ENCODE results near the gene MEIOC.
"Not testable (repeated sequence)": the region's sequence is repeated elsewhere in the genome, so short reads cannot be mapped to it uniquely, and the experiment has no call there.

The MEIOC gene
- 0 to 0.34 reads per million in 2 donors for total RNA-seq

DNA sequence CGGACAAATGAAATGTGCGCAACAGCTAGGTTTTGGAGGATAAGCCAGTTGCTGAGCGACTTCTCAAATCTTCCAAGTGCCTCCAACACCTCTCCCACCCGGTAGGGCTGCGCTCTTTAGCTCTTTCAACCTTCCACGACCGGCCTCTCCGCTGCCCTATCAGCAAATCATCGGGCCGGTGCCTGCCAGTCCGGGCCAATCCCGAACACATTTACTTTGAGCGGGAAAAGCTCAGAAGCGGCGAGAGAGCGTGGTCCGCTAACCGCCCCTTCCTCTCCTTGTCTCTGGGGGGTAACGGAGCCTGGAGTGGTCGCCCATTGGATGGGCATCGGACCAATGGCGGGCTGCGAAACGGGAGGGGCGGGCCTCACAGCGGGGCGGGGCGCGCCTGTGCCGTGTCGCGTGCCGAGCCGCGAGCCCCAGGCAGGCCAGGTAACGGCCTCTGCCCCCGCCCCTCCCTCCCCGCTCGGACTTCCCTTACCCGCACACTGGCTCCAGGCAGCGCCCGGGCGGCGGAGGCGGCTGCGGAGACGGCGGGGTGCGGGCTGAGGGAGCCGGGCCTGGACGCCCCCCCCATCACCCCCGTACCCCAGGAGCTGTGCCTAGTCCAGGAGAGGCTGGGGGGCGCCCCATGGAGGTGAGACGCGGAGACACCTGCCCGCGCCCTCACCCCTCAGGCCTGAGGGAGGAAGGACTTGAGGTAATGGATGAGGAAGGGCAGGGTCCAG lies at the start of gene MEIOC:
MEIOC (plus strand) TSS at position 486 of the 728 bp plus-strand sequence; CDS start at position 632, 146 bp downstream.
- peak in 4 of 5 experiments; percentile 17 to 61 (median 24) for DNase-seq

DNA sequence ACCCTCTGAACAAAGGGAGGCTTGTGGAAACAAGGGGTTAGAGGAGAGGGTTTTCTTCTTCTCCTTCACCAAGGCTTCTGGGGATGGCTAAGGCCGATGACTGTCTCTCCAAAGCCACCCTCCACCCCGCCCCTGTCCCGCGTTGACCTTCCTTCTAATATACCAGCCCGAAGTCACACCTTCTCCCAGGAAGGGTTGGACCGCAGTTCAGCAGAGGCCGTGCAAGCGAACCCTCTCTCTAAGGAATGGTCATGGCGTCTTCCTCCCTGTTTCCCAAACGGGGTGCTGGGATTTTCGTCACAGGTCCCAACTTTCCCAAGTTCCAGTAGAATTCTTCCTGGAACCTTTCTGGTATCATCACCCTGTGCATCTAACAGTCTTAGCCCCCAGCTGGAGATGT lies 49.6 kb upstream of the MEIOC start:
- DNase-seq: no peak

DNA sequence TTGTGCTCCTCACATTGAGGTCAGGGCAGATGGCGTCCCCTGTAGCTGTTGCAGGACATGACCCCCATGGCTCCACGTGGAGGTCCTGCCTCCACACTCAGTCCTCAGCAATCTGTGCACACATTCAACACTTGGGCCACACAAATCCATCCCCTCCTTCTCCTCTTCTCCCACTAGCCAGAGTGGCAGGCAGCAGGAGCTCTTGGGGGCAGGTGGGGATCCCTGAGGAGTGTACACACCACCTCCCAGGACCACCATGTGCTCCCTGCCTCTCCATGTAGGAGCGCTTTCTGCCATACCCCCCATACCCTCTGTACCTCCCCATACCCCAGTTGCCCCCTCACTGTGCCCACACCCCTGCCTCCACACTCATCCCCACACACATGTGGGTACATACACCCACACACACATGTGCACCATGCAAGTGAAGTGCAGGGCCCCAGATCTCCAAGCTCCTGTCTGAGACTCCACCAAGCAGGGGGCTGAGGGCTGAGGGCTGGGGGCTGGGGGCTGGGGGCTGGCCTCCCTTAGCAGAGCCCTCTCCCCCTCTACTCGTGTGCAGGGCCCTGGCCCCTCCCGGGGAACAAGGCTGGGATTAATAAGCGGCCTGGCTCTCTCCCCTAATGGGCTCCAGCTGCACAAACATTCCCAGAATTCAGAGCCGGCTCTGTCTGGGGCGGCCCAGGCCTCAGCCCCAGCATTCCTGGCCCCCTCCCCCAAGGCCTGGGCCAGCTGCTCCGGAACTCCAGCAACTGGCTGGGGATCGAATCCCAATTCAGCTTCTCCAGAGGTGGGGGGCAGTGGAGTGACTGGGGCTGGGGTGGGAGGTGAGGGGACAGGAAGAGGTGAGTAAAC lies 48.2 kb upstream of the MEIOC start:
- no peak for DNase-seq

DNA sequence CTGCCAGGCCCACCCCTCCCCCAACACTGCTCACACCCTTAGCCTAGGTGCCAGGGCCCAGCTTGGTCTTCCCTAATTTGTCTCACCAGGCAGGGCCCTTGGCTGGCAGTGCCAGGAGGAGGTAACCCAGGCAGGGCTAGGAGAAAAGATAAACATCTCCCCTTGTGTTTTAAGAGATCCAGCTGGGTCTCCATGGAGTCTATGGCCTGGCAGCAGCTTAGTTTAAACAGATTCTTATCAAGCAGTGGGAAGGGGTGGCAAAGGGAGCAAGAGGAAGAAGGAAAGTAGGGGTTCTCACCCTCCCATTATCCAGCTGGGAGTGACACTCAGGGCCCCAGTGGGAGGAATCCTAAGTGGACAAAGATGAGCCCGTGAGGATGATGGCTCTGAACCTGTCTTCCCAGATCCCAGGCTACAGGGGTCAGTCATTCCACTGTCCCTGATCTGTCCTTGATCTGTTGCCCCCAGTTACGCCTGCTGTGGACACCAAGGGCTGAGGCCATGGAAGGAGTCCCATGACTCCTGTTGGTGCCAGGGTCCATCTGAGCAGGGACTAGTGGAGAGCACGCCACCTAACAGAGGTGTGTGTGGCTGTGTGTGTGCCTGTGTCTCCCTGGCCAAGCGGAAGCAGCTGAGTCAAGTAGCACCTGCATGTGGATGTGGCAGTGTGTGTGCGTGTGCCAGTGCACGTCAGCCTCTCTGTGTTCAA lies 47.4 kb upstream of the MEIOC start:
- no peak for DNase-seq

DNA sequence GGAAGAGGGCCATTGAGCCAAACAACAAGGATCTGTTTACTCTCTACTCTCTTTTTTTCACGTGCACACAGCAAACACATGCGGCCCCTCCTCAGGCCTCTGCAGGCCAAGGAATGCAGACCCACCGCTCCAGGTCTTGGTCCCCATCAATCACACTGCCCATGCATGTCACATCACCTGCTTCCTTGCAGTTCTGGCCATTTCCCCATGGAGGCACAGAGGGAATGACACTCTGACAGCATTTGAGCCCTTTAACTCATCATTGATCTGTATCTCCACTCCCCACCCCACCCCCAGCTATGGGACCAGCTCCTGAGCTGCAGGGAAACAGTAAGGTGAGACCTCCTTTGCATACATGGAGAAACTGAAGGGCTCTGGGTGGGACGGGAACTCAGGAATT lies 45.9 kb upstream of the MEIOC start:
- DNase-seq: no peak

DNA sequence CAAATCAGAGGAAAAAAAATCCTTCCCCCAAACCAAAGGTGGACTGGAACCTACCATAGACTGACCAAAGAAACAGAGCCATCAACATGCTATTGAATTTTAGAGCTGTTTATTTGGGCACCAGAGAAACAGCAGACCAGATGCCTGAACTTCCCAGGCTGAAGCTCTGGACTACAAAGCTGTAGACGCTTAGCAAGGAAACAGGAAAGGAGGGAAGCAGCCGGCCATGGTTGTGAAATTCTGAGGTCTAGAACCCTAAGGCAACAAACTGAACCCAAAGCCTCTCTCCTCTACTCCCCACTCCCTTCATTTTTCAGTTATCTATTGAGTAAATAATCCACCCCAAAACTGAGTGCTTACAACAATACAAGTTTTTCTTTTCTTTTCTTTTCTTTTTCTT lies 45.4 kb upstream of the MEIOC start:
- no peak for DNase-seq

DNA sequence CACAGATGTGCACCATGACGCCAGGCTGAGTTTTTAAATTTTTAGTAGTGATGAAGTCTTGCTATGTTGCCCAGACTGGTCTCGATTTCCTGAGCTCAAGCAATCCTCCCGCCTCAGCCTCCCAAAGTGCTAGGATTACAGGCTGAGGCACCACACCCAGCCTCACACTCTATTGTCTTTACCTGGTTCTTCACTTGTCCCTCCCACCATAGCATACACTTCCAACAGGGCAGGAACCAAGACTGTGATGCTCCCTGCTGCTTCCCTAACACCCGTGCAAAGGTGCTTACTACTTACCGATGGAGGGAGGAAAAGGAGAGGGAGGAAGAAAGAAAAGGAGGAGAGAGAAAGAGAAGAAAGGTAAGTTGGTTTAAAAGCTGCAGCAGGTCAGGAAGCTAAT lies 41.4 kb upstream of the MEIOC start:
- DNase-seq: no peak

DNA sequence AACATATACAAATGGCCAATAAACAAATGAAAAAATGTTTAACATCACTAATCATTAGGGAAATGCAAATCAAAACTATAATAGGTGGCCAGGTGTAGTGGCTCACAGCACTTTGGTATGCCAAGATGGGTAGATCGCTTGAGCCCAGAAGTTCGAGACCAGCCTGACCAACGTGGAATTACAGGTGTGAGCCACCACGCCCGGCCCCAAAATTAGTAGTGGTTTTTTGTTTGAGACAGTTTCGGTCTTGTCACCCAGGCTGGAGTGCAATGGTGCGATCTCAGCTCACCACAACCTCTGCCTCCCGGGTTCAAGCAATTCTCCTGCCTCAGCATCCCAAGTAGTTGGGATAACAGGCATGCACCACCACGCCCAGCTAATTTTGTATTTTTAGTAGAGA lies 37.6 kb upstream of the MEIOC start:
- not testable (repeated sequence) for DNase-seq

DNA sequence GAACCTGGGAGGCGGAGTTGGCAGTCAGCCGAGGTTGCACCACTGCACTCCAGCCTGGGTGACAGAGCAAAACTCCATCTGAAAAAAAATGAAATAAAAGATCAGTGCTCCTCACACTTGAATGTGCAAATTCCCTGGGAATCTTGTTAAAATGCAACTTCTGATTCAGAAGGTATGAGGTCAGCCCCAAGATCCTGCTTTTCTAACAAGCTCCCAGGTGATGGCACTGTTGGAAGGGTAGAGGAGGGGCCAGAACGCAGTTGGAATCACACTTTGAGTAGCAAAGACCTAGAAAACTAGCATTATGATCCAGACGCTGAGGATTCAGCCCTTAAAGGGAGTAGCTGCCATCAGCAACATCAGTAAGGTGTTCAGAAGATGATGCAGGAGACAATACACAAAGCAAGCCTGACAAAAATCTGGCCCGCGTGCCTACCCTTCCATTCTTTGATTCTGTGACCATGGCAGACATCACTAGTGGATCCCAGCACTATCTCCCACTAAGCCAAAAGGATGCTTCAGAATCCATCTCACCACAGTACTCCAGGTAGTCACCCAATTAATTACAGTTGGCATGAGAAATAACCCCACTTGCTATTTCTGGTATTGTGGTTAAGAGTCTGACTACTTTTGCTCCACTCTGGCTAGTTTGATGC lies 33.1 kb upstream of the MEIOC start:
- DNase-seq: no peak

DNA sequence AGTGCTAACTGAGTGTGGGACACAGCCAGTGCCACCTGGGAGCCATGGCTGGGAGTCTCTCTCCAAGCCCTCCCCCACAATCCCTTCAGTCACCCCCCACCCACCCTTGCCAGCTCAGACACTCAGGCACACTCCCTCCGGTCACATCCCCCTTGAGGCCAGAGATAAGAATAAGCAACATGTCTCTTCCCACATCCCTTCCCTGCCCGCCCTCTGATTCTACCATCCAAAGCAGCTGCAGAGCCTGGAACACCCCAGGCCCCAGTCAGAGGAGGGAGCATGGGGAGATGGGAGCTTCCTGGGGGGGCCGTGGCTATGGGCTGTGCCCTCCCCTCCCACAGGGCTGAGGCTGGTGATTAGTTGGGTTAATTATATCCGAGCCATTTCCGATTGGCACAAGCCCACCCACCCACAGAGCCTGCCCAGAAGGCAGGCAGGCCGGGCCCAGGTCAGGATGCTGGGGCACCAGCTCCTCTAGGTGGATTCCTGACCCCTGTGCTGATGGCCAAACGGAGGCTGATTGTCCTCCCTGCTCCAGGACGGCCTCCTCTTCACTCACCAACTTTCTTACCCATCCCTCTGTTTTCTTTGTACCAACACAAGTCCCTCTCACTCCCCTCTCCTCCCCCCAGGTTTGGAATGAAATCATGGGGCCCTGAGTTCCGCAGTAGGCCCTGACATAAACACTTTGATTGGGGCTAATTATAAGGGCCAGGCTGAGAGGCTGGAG lies 28.6 kb upstream of the MEIOC start:
- DNase-seq: no peak

DNA sequence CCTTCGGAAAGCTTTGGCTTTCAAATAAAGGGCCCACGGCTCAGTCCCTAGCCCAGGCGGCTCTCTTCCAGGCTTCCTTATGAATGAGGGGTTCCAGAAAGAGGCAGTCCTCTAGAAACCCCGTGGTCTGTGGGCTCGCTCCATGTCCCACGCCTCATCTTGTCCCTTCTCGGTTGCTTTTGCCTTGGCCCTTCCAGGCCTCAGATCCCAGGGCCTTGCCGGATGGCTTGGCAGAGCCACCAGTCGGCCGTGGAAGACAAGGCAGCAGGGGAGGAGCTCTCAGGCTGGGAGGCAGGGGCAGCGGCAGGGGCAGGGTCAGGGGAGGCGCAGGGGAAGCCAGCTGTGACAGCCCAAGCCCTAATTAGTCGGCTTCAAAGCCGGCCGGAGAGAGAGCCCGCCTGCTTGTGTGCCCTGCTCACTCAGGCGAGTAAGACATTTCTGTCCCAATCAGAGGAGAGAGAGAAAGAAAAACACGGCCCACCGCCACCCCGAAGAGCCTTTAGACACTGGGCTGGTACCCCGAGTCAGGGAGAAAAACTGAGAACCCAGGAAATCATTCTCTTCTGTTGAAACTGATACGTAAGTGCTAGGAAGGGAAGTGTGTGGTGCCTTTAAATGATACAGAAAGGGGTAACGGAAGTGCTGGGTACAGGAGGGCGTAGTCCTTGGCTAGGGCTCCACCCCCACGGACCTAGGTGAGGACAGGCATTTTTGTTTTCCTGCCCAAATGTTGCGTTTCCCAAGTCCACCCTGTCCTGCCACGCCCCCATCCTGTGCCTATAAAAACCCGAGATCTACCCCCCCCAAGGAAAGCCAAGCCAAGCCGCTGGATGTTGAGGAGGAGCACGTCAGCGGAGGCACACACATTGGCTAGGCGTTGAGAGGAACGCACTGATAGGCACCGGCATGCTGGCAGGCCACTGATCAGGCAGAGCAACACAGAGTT lies 27.8 kb upstream of the MEIOC start:
- peak in 1 of 5 experiments; percentile 30 for DNase-seq

DNA sequence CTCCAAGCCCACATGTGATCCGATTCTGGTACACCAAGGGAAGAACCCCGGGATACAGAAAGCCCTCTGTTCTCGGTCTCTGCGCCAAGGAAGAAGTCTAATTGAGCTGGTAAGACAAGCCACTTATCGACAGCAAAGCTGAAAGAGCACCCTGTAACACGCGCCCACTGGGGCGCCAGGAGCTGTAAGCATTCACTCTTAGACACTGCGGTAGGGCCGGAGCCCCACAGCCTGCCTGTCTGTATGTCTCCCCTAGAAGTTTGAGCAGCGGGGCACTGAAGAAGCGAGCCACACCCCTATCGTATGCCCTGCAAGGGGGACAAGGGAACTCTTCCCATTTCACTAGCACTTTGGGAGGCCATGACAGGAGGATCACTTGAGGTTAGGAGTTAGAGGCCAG lies 27.0 kb upstream of the MEIOC start:
- DNase-seq: no peak

DNA sequence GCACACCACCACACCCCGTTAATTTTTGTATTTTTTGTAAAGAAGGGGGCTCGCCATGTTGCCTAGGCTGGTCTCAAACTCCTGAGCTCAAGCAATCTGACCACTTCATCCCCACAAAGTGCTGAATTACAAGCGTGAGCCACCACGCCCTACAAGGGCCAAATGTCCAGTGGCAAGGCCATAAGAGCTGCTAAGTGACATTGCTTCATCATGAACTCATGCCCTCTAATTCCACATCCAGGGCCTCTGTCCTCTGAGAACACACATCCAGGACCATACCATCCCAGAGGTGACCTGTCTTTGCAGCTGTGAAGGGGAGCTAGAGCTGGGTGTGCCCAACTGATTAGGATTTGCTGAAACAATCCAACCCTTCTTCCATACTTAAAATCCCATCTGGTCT lies 25.6 kb upstream of the MEIOC start:
- DNase-seq: no peak

DNA sequence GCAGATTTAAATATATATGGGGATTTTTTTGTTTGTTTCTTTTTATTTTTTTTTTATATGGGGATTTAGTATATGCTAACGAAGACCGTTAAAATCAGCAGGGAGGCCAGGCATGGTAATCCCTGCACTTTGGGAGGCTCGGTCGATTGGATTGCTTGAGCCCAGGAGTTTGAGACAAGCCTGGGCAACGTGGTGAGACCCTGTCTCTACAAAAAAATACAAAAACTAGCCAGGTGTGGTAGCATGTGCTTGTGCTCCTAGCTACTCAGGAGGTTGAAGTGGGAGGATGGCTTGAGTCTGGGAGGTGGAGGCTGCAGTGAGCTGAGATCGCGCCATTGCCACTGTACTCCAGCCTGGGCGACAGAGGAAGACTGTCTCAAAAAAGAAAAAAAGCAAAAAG lies 22.3 kb upstream of the MEIOC start:
- DNase-seq: no peak

DNA sequence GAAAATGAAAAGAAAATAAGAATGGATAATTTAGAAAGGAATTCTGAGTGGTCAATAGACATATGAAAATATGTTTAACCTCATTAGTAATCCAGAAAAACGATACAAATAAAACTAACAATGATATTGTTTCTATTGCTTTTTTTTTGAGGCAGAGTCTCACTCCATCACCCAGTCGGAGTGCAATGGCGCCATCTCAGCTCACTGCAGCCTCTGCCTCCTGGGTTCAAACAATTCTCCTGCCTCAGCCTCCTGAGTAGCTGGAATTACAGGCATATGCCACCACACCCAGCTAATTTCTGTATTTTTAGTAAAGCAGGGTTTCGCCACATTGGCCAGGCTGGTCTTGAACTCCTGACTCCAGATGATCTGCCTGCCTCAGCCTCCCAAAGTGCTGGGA lies 21.9 kb upstream of the MEIOC start:
- DNase-seq: not testable (repeated sequence)

DNA sequence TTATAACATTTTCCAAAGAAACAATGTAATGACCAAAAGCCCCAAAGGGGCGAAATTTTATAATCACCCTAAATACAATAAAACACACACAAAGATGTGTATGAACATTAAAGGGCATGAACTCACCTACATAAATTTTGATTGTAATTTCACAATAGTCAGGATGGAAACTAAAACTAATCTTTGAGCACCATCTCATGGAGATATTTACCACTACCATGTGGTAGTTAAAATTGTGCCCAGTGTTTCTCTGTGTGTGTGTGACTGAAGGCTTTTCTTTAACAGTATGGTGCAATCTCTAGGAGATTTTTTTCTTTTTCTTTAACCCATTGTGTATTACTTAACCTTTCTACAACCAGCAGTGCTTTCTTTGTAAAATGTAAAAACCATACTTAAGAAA lies 19.7 kb upstream of the MEIOC start:
- peak in 1 of 5 experiments; percentile 7 for DNase-seq

DNA sequence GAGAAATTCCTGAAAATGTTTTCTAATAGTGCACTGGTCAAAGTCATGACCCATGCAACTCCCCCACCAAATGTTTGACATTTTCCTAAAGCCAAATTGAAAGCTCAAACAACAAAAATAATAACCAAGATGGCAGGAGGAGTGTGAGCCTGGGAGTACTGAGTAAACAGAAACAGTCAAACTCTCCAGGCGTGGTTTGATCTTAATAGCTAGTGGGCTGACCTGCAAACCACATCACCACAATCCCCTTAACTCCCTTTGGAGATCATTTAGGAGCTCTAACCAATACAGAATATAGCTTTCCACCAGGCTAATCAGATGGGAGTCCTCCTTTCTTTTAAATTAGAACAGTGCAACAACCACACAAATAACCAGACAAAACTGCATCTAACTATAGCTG lies 19.2 kb upstream of the MEIOC start:
- no peak for DNase-seq

DNA sequence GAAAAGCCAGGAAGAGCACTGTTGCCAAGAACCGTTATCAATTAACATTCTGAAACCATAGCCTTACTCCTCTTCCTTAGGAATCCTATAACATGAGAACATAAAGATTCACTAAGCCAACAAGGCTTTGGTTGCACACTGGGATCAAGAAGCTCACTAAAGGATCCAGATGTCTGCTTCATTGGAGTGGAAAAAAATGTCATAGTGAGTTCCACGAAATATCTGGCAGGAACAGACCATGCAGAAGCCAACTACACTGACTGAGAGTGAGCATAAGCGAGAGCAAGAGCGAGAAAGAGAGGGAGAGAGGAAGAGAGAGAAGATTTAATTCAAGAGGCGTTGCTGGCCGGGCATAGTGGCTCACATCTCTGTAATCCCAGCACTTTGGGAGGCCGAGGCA lies 13.4 kb upstream of the MEIOC start:
- no peak for DNase-seq

DNA sequence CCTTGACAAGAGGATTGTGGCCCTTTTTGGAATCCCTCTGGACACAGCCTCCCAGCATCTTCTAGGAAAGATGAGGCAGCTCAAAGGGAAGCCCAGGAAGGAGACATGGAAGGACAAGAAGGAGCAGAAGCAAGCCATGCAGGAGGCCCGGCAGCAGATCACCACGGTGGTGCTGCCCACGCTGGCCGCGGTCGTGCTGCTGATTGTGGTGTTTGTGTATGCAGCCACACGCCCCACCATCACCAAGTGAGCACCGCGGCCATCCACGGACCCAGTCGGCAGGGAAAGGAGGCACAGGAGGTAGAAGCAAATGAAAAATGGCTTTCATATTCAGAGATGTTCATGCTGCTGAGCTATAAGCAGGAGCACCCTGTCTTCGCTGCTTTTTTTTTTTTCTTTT lies 10.9 kb upstream of the MEIOC start:
- DNase-seq: no peak

DNA sequence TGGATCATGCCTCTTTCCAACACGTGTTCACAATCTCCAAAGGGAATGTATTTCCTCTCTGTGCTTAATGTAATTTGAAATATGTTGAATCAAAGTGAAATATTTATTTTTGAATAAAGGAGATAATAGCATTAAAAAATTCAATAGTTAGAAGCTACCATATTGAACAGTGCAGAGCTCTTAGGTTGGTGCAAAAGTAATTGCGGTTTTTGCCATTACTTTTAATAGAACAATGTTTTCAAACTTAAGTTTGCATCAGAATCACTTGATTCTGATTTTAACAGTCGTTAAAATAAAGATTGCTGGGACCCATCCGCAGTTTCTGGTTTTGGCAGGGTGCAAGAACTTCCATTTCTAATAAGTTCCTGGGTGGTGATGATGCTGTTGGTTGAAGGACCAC lies 10.0 kb upstream of the MEIOC start:
- no peak for DNase-seq

DNA sequence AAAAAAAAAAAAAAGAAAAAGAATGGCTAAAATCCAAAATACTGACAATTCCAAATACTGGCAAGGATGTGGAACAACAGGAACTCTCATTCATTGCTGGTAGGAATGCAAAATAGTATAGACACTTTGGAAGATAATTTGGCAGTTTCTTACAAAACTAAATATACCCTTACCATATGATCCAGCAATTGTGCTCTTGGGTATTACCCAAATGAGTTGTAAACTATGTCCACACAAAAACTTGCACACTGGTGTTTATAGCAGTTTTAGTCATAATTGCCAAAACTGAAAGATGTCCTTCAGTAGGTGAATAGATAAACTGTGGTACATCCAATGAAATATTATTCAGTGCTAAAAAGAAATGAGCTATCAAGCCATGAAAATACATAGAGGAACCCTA lies 8.5 kb upstream of the MEIOC start:
- DNase-seq: no peak
